GM19372 (cell line): ENCODE measurements around the gene SASH1.
A peak's percentile ranks its signal among the peaks of the same experiment; 100 is the strongest.
"Not testable (repeated sequence)": the region's sequence is repeated elsewhere in the genome, so short reads cannot be mapped to it uniquely, and the experiment has no call there.

ENCODE experiments used
- ATAC-seq: cut with Tn5 transposase; IDR thresholded peaks from one replicate; pipeline ENCODE4 v1.9.1; 2021; ENCODE audit warnings: mild to moderate bottlenecking, low read depth, moderate library complexity; ENCODE audit not compliant: unreplicated experiment

SASH1 gene

GRCh38 chr6:148328876-148329555 lies 13.6 kb upstream of the SASH1 start:
- no peak for ATAC-seq

GRCh38 chr6:148329596-148330381 lies 12.8 kb upstream of the SASH1 start:
- ATAC-seq, result no peak

GRCh38 chr6:148332088-148332487 lies 10.6 kb upstream of the SASH1 start:
- ATAC-seq, result no peak

DNA sequence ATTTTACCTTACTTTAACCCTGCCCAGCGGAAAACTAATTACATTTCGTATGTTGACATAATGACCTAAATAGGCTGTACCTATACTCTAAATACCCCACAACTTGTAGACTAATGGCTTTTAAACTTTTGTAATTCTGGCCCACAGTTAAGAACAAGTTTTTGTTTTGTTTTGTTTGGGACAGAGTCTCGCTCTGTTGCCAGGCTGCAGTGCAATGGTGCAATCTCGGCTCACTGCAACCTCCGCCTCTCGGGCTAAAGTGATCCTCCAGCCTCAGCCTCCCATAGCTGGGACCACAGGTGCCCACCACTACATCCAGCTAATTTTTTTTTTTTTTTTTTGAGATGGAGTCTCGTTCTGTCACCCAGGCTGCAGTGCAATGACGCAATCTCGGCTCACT lies 5.7 kb upstream of the SASH1 start:
- no peak for ATAC-seq

- ATAC-seq, result no peak
Measured at GRCh38 chr6:148339766-148340165, 2.9 kb upstream of the SASH1 start.

DNA sequence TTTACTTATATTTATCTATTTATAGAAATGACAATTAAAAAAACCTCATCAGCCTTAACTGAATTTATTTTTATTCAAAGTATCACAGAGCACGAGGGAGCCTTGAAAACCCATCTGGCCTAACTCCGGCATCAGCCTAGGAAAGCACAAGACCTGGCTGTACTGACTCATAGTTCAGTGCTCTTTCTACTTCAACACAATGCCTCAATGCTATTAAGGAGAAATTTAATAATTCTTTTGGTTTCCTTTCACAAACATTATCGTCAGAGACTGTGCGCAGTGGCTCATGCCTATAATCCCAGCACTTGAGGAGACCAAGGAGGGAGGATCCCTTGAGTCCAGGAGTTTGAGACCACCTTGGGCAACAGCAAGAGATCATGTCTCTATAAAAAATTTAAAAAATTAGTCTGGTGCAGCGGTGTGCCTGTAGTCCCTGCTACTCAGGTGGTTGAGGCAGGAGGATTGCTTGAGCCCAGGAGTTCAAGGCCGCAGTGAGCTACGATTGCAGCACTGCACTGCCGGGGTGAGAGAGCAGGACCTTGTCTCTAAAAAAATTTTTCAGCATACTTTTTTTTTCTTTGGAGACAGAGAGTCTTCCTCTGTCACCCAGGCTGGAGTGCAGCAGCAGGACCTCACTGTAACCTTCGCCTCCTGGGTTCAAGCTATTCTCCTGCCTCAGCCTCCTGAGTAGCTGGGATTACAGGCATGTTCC lies 1.9 kb upstream of the SASH1 start:
- ATAC-seq, result no peak

GRCh38 chr6:148342100-148342349 lies 613 bp upstream of the SASH1 start:
- ATAC-seq, result peak; percentile 3

- no peak for ATAC-seq
Measured at GRCh38 chr6:148343047-148343782, 577 bp downstream of the SASH1 start.

DNA sequence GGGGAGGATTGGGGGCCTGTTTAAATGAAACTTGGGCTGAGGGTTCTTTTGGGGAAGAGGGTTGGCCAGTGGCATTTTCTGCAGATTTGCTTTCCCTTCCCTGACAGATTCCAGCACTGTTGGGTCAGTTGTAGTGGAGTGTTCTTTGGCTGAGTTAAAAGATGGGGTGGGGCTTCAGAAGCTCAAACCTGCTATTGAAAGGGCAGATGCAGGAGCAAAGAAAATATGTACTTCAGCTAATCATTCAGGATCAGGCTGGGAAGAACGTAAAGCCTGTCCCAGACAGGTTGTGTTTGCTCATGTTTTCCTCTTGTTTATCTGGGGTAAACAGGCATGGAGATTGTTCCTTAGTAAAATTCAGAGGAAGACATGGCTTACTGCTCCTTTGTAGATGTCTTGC lies 2.5 kb downstream of the SASH1 start:
- no peak for ATAC-seq

- no peak for ATAC-seq
Measured at GRCh38 chr6:148345578-148345977, 2.9 kb downstream of the SASH1 start.

DNA sequence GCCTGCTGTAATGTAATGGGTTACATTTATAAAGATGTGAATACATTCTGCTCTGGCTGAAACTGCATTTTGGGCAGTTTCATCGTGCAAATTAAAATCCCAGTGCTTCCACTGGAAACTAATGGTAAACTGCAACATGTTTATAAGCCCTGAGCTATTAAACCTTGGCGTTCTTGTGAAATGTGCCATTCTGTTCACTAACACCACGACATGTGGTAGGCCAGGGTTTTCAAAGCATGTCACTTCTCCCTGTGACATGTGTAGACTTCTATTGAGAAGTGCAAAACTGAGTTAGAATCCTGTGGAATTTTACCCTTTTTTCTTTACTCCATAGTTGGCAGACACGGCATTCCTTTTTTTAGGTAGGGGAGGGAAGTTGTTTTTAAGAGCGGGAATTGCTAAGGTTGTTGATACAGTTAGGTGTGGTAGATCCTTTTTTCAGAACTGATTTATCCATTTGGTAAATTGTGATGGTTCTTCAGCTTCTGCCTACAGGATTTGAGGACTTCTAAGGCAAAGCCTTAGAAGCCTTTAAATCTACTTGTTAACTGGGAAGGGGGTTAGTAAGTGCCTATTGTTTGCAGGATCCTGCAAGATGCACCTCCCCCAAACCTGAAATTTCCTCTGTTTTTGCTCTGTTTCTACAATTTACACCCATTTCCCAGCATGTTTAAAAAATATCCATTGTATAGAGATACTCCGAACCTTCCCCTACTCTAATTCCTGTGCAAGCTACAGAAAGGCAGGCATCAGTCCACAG lies 4.2 kb downstream of the SASH1 start:
- ATAC-seq, result no peak

DNA sequence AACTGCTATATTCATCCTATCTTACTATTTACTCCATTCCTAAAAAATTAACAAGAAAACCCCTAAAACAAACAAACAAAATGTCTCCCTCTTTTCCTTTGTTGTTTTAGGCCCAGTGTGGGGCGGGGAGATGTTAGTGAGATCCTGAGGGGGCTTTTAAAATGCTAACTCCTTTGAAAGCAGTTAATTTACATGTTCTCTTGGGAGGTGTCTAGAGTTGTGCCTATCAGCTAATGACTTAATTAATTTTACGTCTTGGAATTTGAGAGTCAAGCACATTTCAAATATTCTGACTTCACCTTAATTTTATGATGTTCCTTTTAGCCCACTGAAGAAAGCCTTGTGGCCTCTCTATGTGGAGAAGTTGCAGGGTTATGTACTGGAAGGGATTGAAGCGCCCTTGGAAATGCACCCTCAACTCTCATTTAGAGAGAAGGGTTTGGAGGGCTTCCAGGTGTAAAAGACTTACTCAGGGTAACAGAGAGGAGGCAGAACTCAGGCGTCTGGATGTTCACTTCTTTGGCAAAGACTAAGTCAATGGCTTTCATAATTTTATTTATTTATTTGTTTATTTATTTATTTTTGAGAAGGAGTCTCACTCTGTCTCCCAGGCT lies 4.9 kb downstream of the SASH1 start:
- ATAC-seq, result no peak

DNA sequence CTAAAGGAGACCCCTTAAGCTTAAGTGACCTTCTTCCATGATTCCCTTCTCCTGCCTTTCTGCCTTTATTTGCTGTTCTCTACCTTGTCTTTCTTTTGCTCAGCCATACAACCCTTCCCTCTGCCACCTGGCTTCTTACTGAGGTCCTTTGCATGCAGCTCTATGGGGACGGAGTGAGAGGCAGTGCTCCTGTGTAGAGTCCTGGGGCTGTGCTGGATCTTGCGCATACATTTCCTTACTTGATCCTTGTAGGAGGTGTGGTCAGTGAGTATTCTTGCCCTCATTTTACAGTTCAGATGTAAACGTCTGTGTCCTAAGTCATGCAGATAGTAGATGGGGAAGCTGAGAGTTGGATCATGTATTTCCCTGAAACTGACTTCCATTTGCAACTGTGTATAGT lies 5.7 kb downstream of the SASH1 start:
- ATAC-seq, result no peak

DNA sequence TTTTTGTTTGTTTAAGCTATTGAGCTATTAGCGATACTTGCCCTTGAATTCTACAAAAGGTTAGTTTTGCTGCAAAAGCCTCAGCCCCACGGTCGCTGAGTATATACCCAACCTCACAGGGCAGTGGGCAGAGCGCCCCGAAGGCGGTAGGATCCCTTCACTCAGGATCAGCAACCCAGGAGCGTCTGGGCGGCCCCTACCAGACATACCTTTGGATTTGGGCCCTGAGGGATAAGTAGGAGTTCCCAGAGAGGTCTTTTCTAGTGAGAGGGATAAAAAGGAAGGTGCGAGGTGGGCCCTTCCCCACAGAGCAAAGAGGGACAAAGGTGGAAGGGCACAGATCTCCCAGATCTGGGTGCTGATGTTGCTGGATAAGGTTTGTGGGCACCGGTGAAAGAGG lies 6.1 kb downstream of the SASH1 start:
- ATAC-seq, result no peak

DNA sequence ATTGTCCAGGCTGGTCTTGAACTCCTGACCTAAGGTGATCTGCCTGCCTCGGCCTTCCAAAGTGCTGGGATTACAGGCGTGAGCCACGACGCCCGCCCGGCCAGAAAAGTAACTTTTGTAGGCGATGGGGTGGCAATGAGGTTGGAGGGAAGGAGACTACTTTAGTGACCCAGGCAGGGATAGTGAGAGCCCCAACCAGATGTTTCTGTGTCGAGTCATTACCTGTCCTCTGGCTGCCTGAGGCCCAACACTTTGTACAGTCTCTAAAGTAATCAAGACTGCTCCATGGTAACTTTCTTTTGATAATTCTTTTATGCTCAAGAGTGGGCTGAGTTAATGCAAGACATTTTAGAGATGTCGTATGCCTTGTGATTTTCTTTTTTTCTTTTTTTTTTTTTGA lies 6.8 kb downstream of the SASH1 start:
- no peak for ATAC-seq

DNA sequence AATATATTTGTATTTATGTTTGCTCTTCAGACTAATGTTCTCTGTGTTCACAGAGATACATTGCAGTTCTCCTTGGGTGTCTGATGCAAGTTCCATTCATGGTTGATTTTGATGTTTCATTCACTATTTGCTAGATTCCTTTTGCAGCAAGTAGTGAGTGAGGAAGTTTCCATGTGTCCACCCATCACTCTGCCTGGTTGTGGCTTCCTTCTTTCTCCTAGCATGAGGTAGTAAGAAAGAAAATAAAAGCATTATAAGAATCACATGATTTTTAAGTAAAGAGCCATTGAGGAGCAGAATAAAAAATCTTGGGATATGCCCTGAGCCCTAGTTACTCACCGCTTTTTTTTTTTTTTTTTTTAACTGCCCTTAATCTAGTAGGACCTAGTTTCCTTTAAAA lies 8.7 kb downstream of the SASH1 start:
- no peak for ATAC-seq

DNA sequence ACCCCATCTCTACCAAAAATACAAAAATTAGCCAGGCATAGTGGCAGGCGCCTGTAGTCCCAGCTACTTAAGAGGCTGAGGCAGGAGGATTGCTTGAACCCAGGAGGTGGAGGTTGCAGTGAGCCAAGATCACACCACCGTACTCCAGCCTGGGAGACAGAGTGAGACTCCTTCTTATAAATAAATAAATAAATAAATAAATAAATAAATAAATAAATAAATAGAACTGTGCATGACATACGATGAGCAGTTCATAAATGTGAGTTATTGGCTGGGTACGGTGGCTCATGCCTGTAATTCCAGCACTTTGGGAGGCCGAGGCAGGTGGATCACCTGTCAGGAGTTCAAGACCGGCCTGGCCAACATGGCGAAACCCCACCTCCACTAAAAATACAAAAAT lies 9.8 kb downstream of the SASH1 start:
- not testable (repeated sequence) for ATAC-seq

DNA sequence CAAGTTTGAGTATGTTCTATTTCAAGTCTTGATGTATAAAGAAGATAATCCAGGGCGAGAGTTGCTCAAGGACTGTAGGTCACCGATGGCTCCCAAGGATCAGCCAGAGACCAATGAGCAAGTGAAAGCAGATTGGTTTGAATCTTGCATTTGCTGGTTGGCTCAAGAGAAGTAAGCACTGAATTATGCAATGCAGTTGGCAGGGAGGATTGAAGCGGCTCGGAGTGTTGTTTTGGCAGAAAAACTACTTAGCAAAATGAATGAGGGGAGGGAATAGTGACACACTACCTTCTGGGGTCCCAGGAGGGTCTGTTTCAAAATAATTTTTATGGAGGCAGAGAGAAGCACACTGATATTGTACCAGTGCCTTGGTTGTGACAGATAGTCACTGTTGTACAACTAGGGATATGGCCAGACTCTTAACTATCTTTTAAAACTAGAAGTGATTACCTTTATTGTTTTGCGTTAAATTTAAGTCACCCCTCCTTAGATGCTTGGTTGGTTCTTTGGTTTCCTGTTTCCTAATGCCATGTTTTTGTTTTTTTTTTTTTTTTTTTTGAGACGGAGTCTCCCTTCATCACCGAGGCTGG lies 15.7 kb downstream of the SASH1 start:
- ATAC-seq, result no peak

DNA sequence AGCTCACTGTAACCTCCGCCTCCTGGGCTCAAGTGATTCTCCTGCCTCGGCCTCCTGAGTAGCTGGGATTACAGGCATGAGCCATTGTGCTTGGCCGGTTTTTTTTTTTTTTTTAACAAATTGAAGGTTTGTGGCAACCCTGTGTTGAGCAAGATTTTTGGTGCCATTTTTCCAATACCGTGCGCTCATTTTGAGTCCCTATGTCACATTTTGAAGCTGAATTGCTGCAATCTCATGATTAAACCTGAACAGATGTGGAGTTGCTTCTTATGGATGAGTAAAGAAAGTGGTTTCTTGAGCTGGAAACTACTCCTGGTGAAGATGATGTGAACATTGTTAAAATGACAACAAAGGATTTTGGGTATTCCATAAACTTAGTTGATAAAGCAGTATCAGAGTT lies 16.6 kb downstream of the SASH1 start:
- no peak for ATAC-seq
